K562 (cell line): Measurements from ENCODE around the gene CFAP92. TPM values are rescaled to one million over a fixed set of nuclear protein-coding genes. Genes with fewer than 3 reads are reported as not detected.

Experiments used
- ARID2 ChIP-seq: fragments of 450-650 bp; IDR thresholded peaks from 2 replicates; pipeline ENCODE4 v1.6.1; 2017; ENCODE audit warnings: antibody characterized with exemption, mild to moderate bottlenecking
- ATF7 ChIP-seq: fragments of 450-650 bp; IDR thresholded peaks from 2 replicates; pipeline ENCODE4 v1.7.1; 2014; ENCODE audit warnings: mild to moderate bottlenecking, moderate library complexity
- BACH1 ChIP-seq: fragments of 200-800 bp; sonication (Bioruptor generic); IDR thresholded peaks from 2 replicates; pipeline ENCODE4 v1.6.1; 2016; ENCODE audit warnings: missing genetic modification characterization, missing compliant biosample characterization
- CEBPG ChIP-seq, 3 experiments: fragments of 200-800 bp in 1 of 3; sonication (Bioruptor generic) in 1 of 3; sonication (generic) in 1 of 3; formaldehyde crosslinking in 1 of 3; IDR thresholded peaks in 2 of 3; conservative IDR thresholded peaks in 1 of 3; 2 replicates each; pipeline versions ENCODE4 v1.6.1 to v1.8.0; 2016 to 2022; ENCODE audit warnings: missing compliant biosample characterization in 2 of 3, missing genetic modification characterization in 2 of 3, mild to moderate bottlenecking in 1 of 3, missing genetic modification reagents in 1 of 3
- CTBP1 ChIP-seq: fragments of 450-650 bp; IDR thresholded peaks from 2 replicates; pipeline ENCODE4 v1.6.1; 2016; ENCODE audit warnings: borderline replicate concordance
- DMBX1 ChIP-seq: fragments of 250-450 bp; sonication (Bioruptor Pico); IDR thresholded peaks from 2 replicates; pipeline ENCODE4 v1.8.0; 2022; ENCODE audit warnings: inconsistent platforms, mild to moderate bottlenecking, moderate library complexity, borderline replicate concordance
- EGR1 ChIP-seq: fragments of 450-650 bp; conservative IDR thresholded peaks from 2 replicates; pipeline ENCODE4 v1.6.1; 2017; ENCODE audit warnings: mild to moderate bottlenecking
- EP400 ChIP-seq: fragments of 450-650 bp; IDR thresholded peaks from 2 replicates; pipeline ENCODE4 v1.6.1; 2017; ENCODE audit warnings: antibody characterized with exemption, mild to moderate bottlenecking, moderate library complexity
- ETV1 ChIP-seq: fragments of 450-650 bp; conservative IDR thresholded peaks from 2 replicates; pipeline ENCODE4 v1.6.1; 2016; ENCODE audit warnings: missing genetic modification characterization, control low read depth, low read depth, missing compliant biosample characterization
- FOXP1 ChIP-seq: sonication (generic); formaldehyde crosslinking; IDR thresholded peaks from 2 replicates; pipeline ENCODE4 v1.8.0; 2022; ENCODE audit warnings: mild to moderate bottlenecking, missing genetic modification reagents
- GTF3C2 ChIP-seq: IDR thresholded peaks from 3 replicates; pipeline ENCODE4 v1.6.1; 2011; ENCODE audit warnings: borderline replicate concordance, mild to moderate bottlenecking, moderate library complexity; ENCODE audit not compliant: insufficient read length; ENCODE audit errors: extremely low read depth
- IRF2 ChIP-seq: sonication (generic); formaldehyde crosslinking; IDR thresholded peaks from 2 replicates; pipeline ENCODE4 v1.8.1; 2022; ENCODE audit warnings: mild to moderate bottlenecking, missing genetic modification reagents
- MECOM ChIP-seq: fragments of 250-450 bp; sonication (Bioruptor Pico); IDR thresholded peaks from 2 replicates; pipeline ENCODE4 v1.8.0; 2022; ENCODE audit warnings: inconsistent platforms
- POLR2H ChIP-seq: IDR thresholded peaks from 2 replicates; pipeline ENCODE4 v1.6.1; 2016; ENCODE audit warnings: missing genetic modification characterization, low read depth, mild to moderate bottlenecking, control low read depth, missing compliant biosample characterization, moderate library complexity
- U2AF1 ChIP-seq: fragments of 200-400 bp; formaldehyde crosslinking; optimal IDR thresholded peaks from 2 replicates; pipeline ENCODE3; 2017; ENCODE audit warnings: mild to moderate bottlenecking, low read depth, low read length, moderate library complexity
- ZNF184 ChIP-seq: sonication (generic); formaldehyde crosslinking; IDR thresholded peaks from 2 replicates; pipeline ENCODE4 v1.5.0; 2020; ENCODE audit warnings: missing genetic modification reagents
- ZNF41 ChIP-seq: fragments of 250-450 bp; sonication (Bioruptor Pico); conservative IDR thresholded peaks from 2 replicates; pipeline ENCODE4 v1.4.0; 2020; ENCODE audit warnings: mild to moderate bottlenecking
- ZNF589 ChIP-seq: fragments of 200-800 bp; sonication (Bioruptor generic); IDR thresholded peaks from 2 replicates; pipeline ENCODE4 v1.6.1; 2016; ENCODE audit warnings: low read depth, missing genetic modification characterization, missing compliant biosample characterization
- ZNF766 ChIP-seq: fragments of 200-800 bp; sonication (Bioruptor generic); conservative IDR thresholded peaks from 2 replicates; pipeline ENCODE4 v1.6.1; 2016; ENCODE audit warnings: missing genetic modification characterization, missing compliant biosample characterization
- ZSCAN32 ChIP-seq: fragments of 450-650 bp; formaldehyde crosslinking; IDR thresholded peaks from 2 replicates; pipeline ENCODE4 v1.4.0; 2020; ENCODE audit warnings: mild to moderate bottlenecking, moderate library complexity
- polyA plus RNA-seq, 8 experiments: library from polyadenylated mRNA; depleted of rRNA in 4 of 8; stranded (reverse) in 5 of 8; unstranded in 3 of 8; fragments of >200 nt; fragmentation: Nextera tagmentation in 2 of 8; fragmentation: Illumina TruSeq in 1 of 8; extraction: Ambion mirVana in 2 of 8; extraction: Trizol in 1 of 8; gene quantifications; 2 replicates each; pipeline versions ENCODE4 v1.2.1 to v1.2.3, GENCODE V29; 2011 to 2014; ENCODE audit warnings: inconsistent platforms in 1 of 8, missing spikeins in 1 of 8
- total RNA-seq, 7 experiments: library from RNA; depleted of rRNA in 6 of 7; stranded (reverse); fragments of >200 nt in 6 of 7; fragmentation: Illumina TruSeq in 2 of 7; extraction: Trizol in 2 of 7; gene quantifications; 2 replicates each; pipeline versions ENCODE4 v1.2.1 to v1.2.3, GENCODE V29; 2011 to 2021; ENCODE audit warnings: low replicate concordance in 1 of 7
- TF ChIP-seq, protein P1 (sequence below): fragments of 200-800 bp; sonication (Bioruptor generic); IDR thresholded peaks from 2 replicates; pipeline ENCODE4 v1.6.1; 2017; ENCODE audit warnings: missing genetic modification characterization, missing compliant biosample characterization
- TF ChIP-seq, protein P2 (sequence below): fragments of 450-650 bp; IDR thresholded peaks from 2 replicates; pipeline ENCODE4 v1.6.1; 2016

Gene CFAP92
- total and polyA plus RNA-seq, 9 of the 15 experiments (the other 6 are each of a cell fraction or from before 2014, with no cell fraction given) = 0.06 to 0.62 (median 0.36) TPM

- TF ChIP-seq ZNF589 (CRISPR knock-in tag) (peak; percentile 86), ATF7 (peak; percentile 80), FOXP1 (CRISPR knock-in tag) (no peak), CEBPG (CRISPR knock-in tag; IDR thresholded peaks at IDR 0.05) (peak; percentile 97), CEBPG (tag; conservative IDR thresholded peaks at IDR 0.05 in 1 of 2, IDR thresholded peaks at IDR 0.05 in 1 of 2) (peak; percentile 61 to 96), MECOM (CRISPR knock-in tag) (peak; percentile 69), CTBP1 (peak; percentile 44; the same call in 1 of the 2 replicates), BACH1 (tag) (peak; percentile 57), ZNF41 (CRISPR knock-in tag) (0 out of 2 replicates have a peak, but pooled peaks have one; percentile 23), DMBX1 (CRISPR knock-in tag) (peak; percentile 93; the same call in 1 of the 2 replicates), IRF2 (CRISPR knock-in tag) (no peak), ZNF184 (no peak), POLR2H (tag) (0 out of 2 replicates have a peak, but pooled peaks have one; percentile 20), U2AF1 (no peak), ZNF766 (CRISPR knock-in tag) (peak; percentile 26; the same call in 1 of the 2 replicates), ZSCAN32 (CRISPR knock-in tag) (0 out of 2 replicates have a peak, but pooled peaks have one; percentile 64), ETV1 (tag) (0 out of 2 replicates have a peak, but pooled peaks have one; percentile 8), GTF3C2 (no peak), ARID2 (no peak), EGR1 (no peak), EP400 (peak; percentile 14; the same call in 1 of the 2 replicates)
- TF ChIP-seq, protein P1, sequence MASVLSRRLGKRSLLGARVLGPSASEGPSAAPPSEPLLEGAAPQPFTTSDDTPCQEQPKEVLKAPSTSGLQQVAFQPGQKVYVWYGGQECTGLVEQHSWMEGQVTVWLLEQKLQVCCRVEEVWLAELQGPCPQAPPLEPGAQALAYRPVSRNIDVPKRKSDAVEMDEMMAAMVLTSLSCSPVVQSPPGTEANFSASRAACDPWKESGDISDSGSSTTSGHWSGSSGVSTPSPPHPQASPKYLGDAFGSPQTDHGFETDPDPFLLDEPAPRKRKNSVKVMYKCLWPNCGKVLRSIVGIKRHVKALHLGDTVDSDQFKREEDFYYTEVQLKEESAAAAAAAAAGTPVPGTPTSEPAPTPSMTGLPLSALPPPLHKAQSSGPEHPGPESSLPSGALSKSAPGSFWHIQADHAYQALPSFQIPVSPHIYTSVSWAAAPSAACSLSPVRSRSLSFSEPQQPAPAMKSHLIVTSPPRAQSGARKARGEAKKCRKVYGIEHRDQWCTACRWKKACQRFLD = peak; percentile 46; the same call in 1 of the 2 replicates
- TF ChIP-seq, protein P2, sequence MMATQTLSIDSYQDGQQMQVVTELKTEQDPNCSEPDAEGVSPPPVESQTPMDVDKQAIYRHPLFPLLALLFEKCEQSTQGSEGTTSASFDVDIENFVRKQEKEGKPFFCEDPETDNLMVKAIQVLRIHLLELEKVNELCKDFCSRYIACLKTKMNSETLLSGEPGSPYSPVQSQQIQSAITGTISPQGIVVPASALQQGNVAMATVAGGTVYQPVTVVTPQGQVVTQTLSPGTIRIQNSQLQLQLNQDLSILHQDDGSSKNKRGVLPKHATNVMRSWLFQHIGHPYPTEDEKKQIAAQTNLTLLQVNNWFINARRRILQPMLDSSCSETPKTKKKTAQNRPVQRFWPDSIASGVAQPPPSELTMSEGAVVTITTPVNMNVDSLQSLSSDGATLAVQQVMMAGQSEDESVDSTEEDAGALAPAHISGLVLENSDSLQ = peak; percentile 22; the same call in 1 of the 2 replicates
Observed at GRCh38 chr3:128895843-128896697, 97.8 kb downstream of the CFAP92 start (continued).
